HEK293 (cell line): Measurements from ENCODE around the gene DPYSL3.
A peak's percentile ranks its signal among the peaks of the same experiment; 100 is the strongest.

Experiments used
- CTCF ChIA-PET: fragments of 350-600 bp; formaldehyde crosslinking; extraction: SDS; loops from one replicate; lab custom pipeline; 2021; ENCODE audit warnings: antibody characterized with exemption; lab: Yijun Ruan, JAX
- POLR2A ChIA-PET: fragments of 300-600 bp; formaldehyde crosslinking; extraction: SDS; loops from one replicate; lab custom pipeline; 2020; ENCODE audit warnings: antibody characterized with exemption, inconsistent platforms; lab: Yijun Ruan, JAX
- H3K27ac ChIP-seq: fragments of 200-500 bp; sonication (Bioruptor generic); 2 replicates; pipeline ENCODE4 v1.5.1; 2014; ENCODE audit warnings: low read depth, low read length, control low read depth, inconsistent platforms; ENCODE audit errors: extremely low read depth
- H3K36me3 ChIP-seq, 2 experiments: fragments of 200-500 bp in 1 of 2; sonication (Bioruptor generic) in 1 of 2; 1 replicate in 1 of 2; 2 replicates in 1 of 2; pipeline ENCODE4 v1.5.1; 2014 to 2017; ENCODE audit warnings: inconsistent platforms in 2 of 2, low read length in 2 of 2; ENCODE audit not compliant: control insufficient read depth in 2 of 2, insufficient read depth in 1 of 2
- H3K4me1 ChIP-seq: fragments of 200-500 bp; sonication (Bioruptor generic); 2 replicates; pipeline ENCODE4 v1.5.1; 2014; ENCODE audit warnings: mild to moderate bottlenecking, low read length, inconsistent platforms; ENCODE audit not compliant: control insufficient read depth, insufficient read depth
- H3K4me3 ChIP-seq: 2 replicates; pipeline ENCODE4 v1.5.1; 2011; ENCODE audit warnings: low read depth, mild to moderate bottlenecking, control low read depth, low read length, moderate library complexity
- H3K9me3 ChIP-seq: fragments of 200-500 bp; sonication (Bioruptor generic); 2 replicates; pipeline ENCODE4 v1.5.1; 2014; ENCODE audit warnings: low read depth, low read length, inconsistent platforms; ENCODE audit not compliant: control insufficient read depth, insufficient read depth
- GLIS2 ChIP-seq: fragments of 450-650 bp; formaldehyde crosslinking; IDR thresholded peaks from 2 replicates; pipeline ENCODE4 v1.5.1; 2016; ENCODE audit warnings: missing biosample characterization, missing genetic modification characterization
- IKZF3 ChIP-seq: fragments of 450-650 bp; IDR thresholded peaks from 2 replicates; pipeline ENCODE4 v1.5.0; 2018; ENCODE audit warnings: missing biosample characterization, mild to moderate bottlenecking, missing genetic modification characterization, moderate library complexity
- OSR2 ChIP-seq: fragments of 450-650 bp; formaldehyde crosslinking; IDR thresholded peaks from 2 replicates; pipeline ENCODE4 v1.5.1; 2016; ENCODE audit warnings: missing biosample characterization, missing genetic modification characterization
- PRDM6 ChIP-seq: fragments of 450-650 bp; formaldehyde crosslinking; IDR thresholded peaks from 2 replicates; pipeline ENCODE4 v1.5.1; 2017; ENCODE audit warnings: missing biosample characterization, missing genetic modification characterization
- SP7 ChIP-seq: fragments of 450-650 bp; formaldehyde crosslinking; IDR thresholded peaks from 2 replicates; pipeline ENCODE4 v1.5.1; 2016; ENCODE audit warnings: missing biosample characterization, missing genetic modification characterization
- WT1 ChIP-seq: fragments of 450-650 bp; formaldehyde crosslinking; IDR thresholded peaks from 2 replicates; pipeline ENCODE4 v1.5.1; 2016; ENCODE audit warnings: missing biosample characterization, missing genetic modification characterization
- ZBTB10 ChIP-seq: fragments of 450-650 bp; formaldehyde crosslinking; IDR thresholded peaks from 2 replicates; pipeline ENCODE4 v1.5.1; 2016; ENCODE audit warnings: missing biosample characterization, missing genetic modification characterization
- ZBTB48 ChIP-seq: fragments of 450-650 bp; formaldehyde crosslinking; IDR thresholded peaks from 2 replicates; pipeline ENCODE4 v1.5.1; 2016; ENCODE audit warnings: missing biosample characterization, missing genetic modification characterization
- ZEB2 ChIP-seq: fragments of 450-650 bp; formaldehyde crosslinking; IDR thresholded peaks from 2 replicates; pipeline ENCODE4 v1.5.1; 2016; ENCODE audit warnings: missing biosample characterization, missing genetic modification characterization
- ZFHX2 ChIP-seq: fragments of 450-650 bp; formaldehyde crosslinking; conservative IDR thresholded peaks from 2 replicates; pipeline ENCODE4 v1.5.1; 2016; ENCODE audit warnings: missing biosample characterization, missing genetic modification characterization
- ZIC2 ChIP-seq: fragments of 450-650 bp; formaldehyde crosslinking; IDR thresholded peaks from 2 replicates; pipeline ENCODE4 v1.5.1; 2016; ENCODE audit warnings: missing biosample characterization, missing genetic modification characterization
- ZNF26 ChIP-seq: fragments of 450-650 bp; formaldehyde crosslinking; IDR thresholded peaks from 2 replicates; pipeline ENCODE4 v1.5.1; 2016; ENCODE audit warnings: missing biosample characterization, missing genetic modification characterization
- ZNF341 ChIP-seq: fragments of 450-650 bp; formaldehyde crosslinking; IDR thresholded peaks from 2 replicates; pipeline ENCODE4; 2016; ENCODE audit warnings: low read depth, missing biosample characterization, missing genetic modification characterization
- ZNF366 ChIP-seq: fragments of 450-650 bp; formaldehyde crosslinking; conservative IDR thresholded peaks from 2 replicates; pipeline ENCODE4 v1.5.1; 2016; ENCODE audit warnings: missing biosample characterization, missing genetic modification characterization
- ZNF549 ChIP-seq: fragments of 450-650 bp; IDR thresholded peaks from 2 replicates; pipeline ENCODE4 v1.5.1; 2018; ENCODE audit warnings: missing biosample characterization, missing genetic modification characterization, mild to moderate bottlenecking, inconsistent platforms, moderate library complexity
- ZNF596 ChIP-seq: fragments of 450-650 bp; IDR thresholded peaks from 2 replicates; pipeline ENCODE4 v1.5.0; 2018; ENCODE audit warnings: missing biosample characterization, mild to moderate bottlenecking, missing genetic modification characterization, moderate library complexity
- ZNF600 ChIP-seq: fragments of 450-650 bp; formaldehyde crosslinking; IDR thresholded peaks from 2 replicates; pipeline ENCODE4 v1.5.1; 2016; ENCODE audit warnings: missing biosample characterization, missing genetic modification characterization
- ZNF621 ChIP-seq: fragments of 450-650 bp; formaldehyde crosslinking; IDR thresholded peaks from 2 replicates; pipeline ENCODE4 v1.5.1; 2017; ENCODE audit warnings: missing biosample characterization, missing genetic modification characterization
- ZNF629 ChIP-seq: fragments of 450-650 bp; formaldehyde crosslinking; IDR thresholded peaks from 2 replicates; pipeline ENCODE4 v1.5.1; 2017; ENCODE audit warnings: missing biosample characterization, missing genetic modification characterization
- TF ChIP-seq, protein P1 (sequence below): fragments of 450-650 bp; formaldehyde crosslinking; IDR thresholded peaks from 2 replicates; pipeline ENCODE4 v1.5.1; 2017; ENCODE audit warnings: missing biosample characterization, missing genetic modification characterization

Gene DPYSL3

DNA sequence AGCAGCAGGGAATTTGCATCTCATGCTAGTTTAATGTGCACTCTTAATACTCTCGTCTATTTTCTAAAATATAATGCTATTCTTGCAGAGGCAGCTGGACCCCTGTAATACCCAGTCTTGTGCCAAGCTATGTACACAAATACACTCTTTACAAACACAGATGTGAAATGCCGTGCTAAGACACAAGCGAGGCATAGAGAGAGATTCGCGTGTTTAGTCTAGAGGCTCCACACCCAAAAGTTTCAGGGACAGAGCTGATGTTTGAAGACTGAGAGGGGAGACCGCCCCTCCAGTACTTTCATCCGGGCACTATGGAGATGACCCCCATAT, 1.2 kb downstream of the DPYSL3 start:
- TF ChIP-seq ZBTB10 = no peak
- TF ChIP-seq ZNF596 (tag by site-specific recombination) = 0 out of 2 replicates have a peak, but pooled peaks have one; percentile 9
- no peak for TF ChIP-seq GLIS2
- TF ChIP-seq ZNF549 (tag by site-specific recombination) = no peak
- H3K4me3 ChIP-seq = peak overlapping the region; percentile 68
- peaks cover 12% of the 10 kb centered on the region for H3K4me1 ChIP-seq
- H3K27ac ChIP-seq = no peak overlapping the region
- no peaks in the 10 kb centered on the region for H3K9me3 ChIP-seq
- no peaks in the 10 kb centered on the region for H3K36me3 ChIP-seq
- CTCF ChIA-PET = interaction anchor here (0.6 to 1.3 kb wide), 7 partner anchors 26 to 70 kb away, joined by 3 to 6 read pairs (median 3); no protein-coding TSS in a partner anchor
- POLR2A ChIA-PET = interaction anchor here (1.4 kb wide), 1 partner anchor 55 kb away, joined by 5 read pairs; no protein-coding TSS in a partner anchor

DNA sequence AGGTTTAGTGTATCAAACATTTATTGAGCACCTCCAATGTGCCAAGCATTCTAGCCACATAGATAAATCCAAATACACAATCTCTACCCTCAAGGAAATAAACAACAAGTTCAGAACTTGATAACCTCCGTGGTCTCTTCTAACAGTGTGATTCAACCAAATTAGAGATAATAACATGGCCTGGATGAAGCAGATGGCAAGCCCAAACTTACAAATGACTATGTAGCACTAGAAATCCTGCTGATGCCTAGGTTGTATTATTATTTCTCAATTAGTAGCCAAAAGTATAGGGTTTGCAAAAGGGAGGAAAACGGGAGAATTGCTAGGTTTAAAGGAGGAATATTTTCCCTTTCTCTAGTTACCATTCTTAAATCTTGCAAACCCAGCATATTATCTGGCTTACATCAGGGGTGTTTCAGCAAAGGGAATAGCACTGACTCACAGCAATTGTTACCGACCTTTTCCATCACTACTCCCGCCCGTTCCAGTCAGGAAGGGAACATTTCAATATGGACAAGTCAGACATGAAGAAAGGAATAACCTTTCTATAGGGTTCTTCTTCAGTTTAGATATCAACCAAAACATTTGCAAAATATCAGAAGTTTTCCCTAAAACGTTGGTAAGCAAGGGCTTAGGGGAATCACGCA, 2.3 kb downstream of the DPYSL3 start:
- Histone ChIP-seq H3K4me3 (no peak overlapping the region), H3K36me3 (no peaks in the 10 kb centered on the region), H3K4me1 (peaks cover 14% of the 10 kb centered on the region)
- CTCF ChIA-PET = interaction anchor here (0.8 to 1.1 kb wide), 4 partner anchors 24 to 70 kb away, joined by 3 read pairs; no protein-coding TSS in a partner anchor
- peak; percentile 34; the same call in 1 of the 2 replicates for TF ChIP-seq ZNF600 (tag by site-specific recombination)
- TF ChIP-seq ZNF621 (tag by site-specific recombination) = no peak
- TF ChIP-seq IKZF3 (tag by site-specific recombination) = peak; percentile 73
- peak; percentile 98 for TF ChIP-seq SP7
- TF ChIP-seq, all 188 proteins: peak for 3
- Histone ChIP-seq H3K27ac (no peak overlapping the region), H3K9me3 (no peaks in the 10 kb centered on the region)
- POLR2A ChIA-PET = no interaction called here

GRCh38 chr5:147504535-147504934, 5.3 kb downstream of the DPYSL3 start:
- TF ChIP-seq, protein P1, sequence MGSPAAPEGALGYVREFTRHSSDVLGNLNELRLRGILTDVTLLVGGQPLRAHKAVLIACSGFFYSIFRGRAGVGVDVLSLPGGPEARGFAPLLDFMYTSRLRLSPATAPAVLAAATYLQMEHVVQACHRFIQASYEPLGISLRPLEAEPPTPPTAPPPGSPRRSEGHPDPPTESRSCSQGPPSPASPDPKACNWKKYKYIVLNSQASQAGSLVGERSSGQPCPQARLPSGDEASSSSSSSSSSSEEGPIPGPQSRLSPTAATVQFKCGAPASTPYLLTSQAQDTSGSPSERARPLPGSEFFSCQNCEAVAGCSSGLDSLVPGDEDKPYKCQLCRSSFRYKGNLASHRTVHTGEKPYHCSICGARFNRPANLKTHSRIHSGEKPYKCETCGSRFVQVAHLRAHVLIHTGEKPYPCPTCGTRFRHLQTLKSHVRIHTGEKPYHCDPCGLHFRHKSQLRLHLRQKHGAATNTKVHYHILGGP (tag by site-specific recombination) = no peak
- TF ChIP-seq ZFHX2 (tag by site-specific recombination) (no peak), ZBTB48 (tag by site-specific recombination) (no peak), ZNF341 (tag by site-specific recombination) (no peak)
- ChIA-PET POLR2A (no interaction called here), CTCF (no interaction called here)
- no peaks in the 10 kb centered on the region for H3K36me3 ChIP-seq
- no peak overlapping the region for H3K27ac ChIP-seq
- no peak overlapping the region for H3K4me3 ChIP-seq
- H3K9me3 ChIP-seq = no peaks in the 10 kb centered on the region
- H3K4me1 ChIP-seq = peaks cover 14% of the 10 kb centered on the region

DNA sequence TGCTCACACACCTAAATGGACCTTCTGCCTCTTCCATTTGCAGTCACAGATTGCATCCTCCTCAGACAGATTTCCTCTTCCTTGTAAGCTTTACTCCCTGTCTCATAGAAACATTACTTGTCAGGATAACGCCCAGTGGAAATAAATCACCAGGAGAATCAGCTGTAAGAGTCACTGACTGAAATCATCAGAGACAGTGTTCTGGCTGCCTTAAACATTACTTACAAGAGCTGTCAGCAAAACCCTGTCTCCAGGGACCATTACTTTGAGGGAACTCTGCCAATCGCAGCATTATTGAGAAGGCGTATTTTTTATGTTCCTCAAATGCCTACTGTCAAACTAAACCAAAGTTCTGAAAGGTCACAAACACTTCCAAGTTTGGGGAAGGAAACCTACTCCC, 5.9 kb downstream of the DPYSL3 start:
- H3K9me3 ChIP-seq = no peaks in the 10 kb centered on the region
- CTCF ChIA-PET = interaction anchor here (0.7 kb wide), 1 partner anchor 56 kb away, joined by 3 read pairs; no protein-coding TSS in a partner anchor
- no peak overlapping the region for H3K4me3 ChIP-seq
- POLR2A ChIA-PET = no interaction called here
- peaks cover 14% of the 10 kb centered on the region for H3K4me1 ChIP-seq
- H3K36me3 ChIP-seq = no peaks in the 10 kb centered on the region
- no peak overlapping the region for H3K27ac ChIP-seq
- TF ChIP-seq SP7 (peak; percentile 71), OSR2 (tag by site-specific recombination) (peak; percentile 46; the same call in 1 of the 2 replicates), ZNF366 (tag by site-specific recombination) (0 out of 2 replicates have a peak, but pooled peaks have one; percentile 18), PRDM6 (tag by site-specific recombination) (peak; percentile 25; the same call in 1 of the 2 replicates), ZIC2 (tag by site-specific recombination) (no peak), ZEB2 (0 out of 2 replicates have a peak, but pooled peaks have one; percentile 33), ZNF549 (tag by site-specific recombination) (peak; percentile 69), WT1 (tag by site-specific recombination) (peak; percentile 65; the same call in 1 of the 2 replicates), ZNF600 (tag by site-specific recombination) (peak; percentile 61), ZNF629 (tag by site-specific recombination) (peak; percentile 50; the same call in 1 of the 2 replicates), ZNF26 (no peak)
